PC-9 (cell line): ENCODE measurements around the gene LIPH. TPM values are rescaled to one million over a fixed set of nuclear protein-coding genes. Genes with fewer than 3 reads are reported as not detected.
"Not testable (repeated sequence)": the region's sequence is repeated elsewhere in the genome, so short reads cannot be mapped to it uniquely, and the experiment has no call there.

ENCODE experiments used
- BruUV-seq: library from RNA; stranded (reverse); fragments of 400-500 nt; replicated peaks from 2 replicates; lab custom pipeline; 2021; lab: Mats Ljungman, UMichigan
- CTCF ChIA-PET: fragments of 300-600 bp; sonication (Branson Sonifier 250); formaldehyde crosslinking; loops from one replicate; lab custom pipeline; 2022; ENCODE audit warnings: antibody characterized with exemption; lab: Charles Lee
- POLR2A ChIA-PET: fragments of 300-600 bp; sonication (Branson Sonifier 250); formaldehyde crosslinking; loops from one replicate; lab custom pipeline; 2022; ENCODE audit warnings: antibody characterized with exemption; ENCODE audit not compliant: unreplicated experiment; lab: Charles Lee
- DNase-seq, 2 experiments: peaks; one replicate each; pipeline versions ENCODE4 v3.0.0 to v3.0.0-alpha.2; 2015 to 2022; ENCODE audit warnings: mixed read lengths in 1 of 2
- H2AFZ ChIP-seq: fragments of 200-600 bp; sonication (generic); 2 replicates; pipeline ENCODE4 v1.8.1; 2017; ENCODE audit warnings: antibody characterized with exemption
- H3F3A ChIP-seq: fragments of 200-600 bp; sonication (generic); 2 replicates; pipeline ENCODE4 v1.8.1; 2017; ENCODE audit warnings: antibody characterized with exemption, mild to moderate bottlenecking, low read depth; ENCODE audit not compliant: insufficient read depth
- H3K27ac ChIP-seq: fragments of 200-600 bp; sonication (generic); 2 replicates; pipeline ENCODE4 v1.6.1; 2016; ENCODE audit warnings: mixed run types
- H3K27me3 ChIP-seq: fragments of 200-600 bp; sonication (generic); 2 replicates; pipeline ENCODE4 v1.6.1; 2016; ENCODE audit warnings: low read depth, mixed run types; ENCODE audit not compliant: insufficient read depth
- H3K36me3 ChIP-seq: fragments of 200-600 bp; sonication (generic); 2 replicates; pipeline ENCODE4 v1.6.1; 2016; ENCODE audit warnings: low read depth, mixed run types
- H3K4me1 ChIP-seq: fragments of 200-600 bp; sonication (generic); replicated peaks from 2 replicates; pipeline ENCODE4 v1.6.1; 2016; ENCODE audit warnings: mixed run types; ENCODE audit not compliant: insufficient read depth
- H3K4me2 ChIP-seq: fragments of 200-600 bp; sonication (generic); 2 replicates; pipeline ENCODE4 v1.6.1; 2017; ENCODE audit warnings: mixed run types
- H3K4me3 ChIP-seq: fragments of 200-600 bp; sonication (generic); 2 replicates; pipeline ENCODE4 v1.6.1; 2016; ENCODE audit warnings: mixed run types
- H3K79me2 ChIP-seq: fragments of 200-600 bp; sonication (generic); 2 replicates; pipeline ENCODE4 v1.6.1; 2017; ENCODE audit warnings: low read depth, mixed run types
- H3K9me2 ChIP-seq: fragments of 200-600 bp; sonication (generic); 2 replicates; pipeline ENCODE4 v1.8.1; 2017; ENCODE audit warnings: mild to moderate bottlenecking; ENCODE audit not compliant: insufficient read depth
- H3K9me3 ChIP-seq: fragments of 200-600 bp; sonication (generic); 2 replicates; pipeline ENCODE4 v1.8.1; 2016; ENCODE audit warnings: low read depth; ENCODE audit not compliant: insufficient read depth
- H4K20me1 ChIP-seq: fragments of 200-600 bp; sonication (generic); 2 replicates; pipeline ENCODE4 v1.8.1; 2017; ENCODE audit not compliant: insufficient read depth
- EZH2 ChIP-seq: fragments of 200-600 bp; sonication (generic); IDR thresholded peaks from 2 replicates; pipeline ENCODE4 v1.8.0; 2017; ENCODE audit warnings: antibody characterized with exemption, low read depth
- intact Hi-C: fragments of 100-400 bp; cut with micrococcal nuclease; formaldehyde crosslinking; loops from one replicate; pipeline ENCODE4 v1.10.0; 2022; ENCODE audit not compliant: unreplicated experiment
- total RNA-seq: library from RNA; stranded (reverse); gene quantifications from 2 replicates; pipeline ENCODE4 v1.2.3, GENCODE V29; 2021
- TF ChIP-seq, protein P1 (sequence below): fragments of 200-600 bp; sonication (generic); conservative IDR thresholded peaks from 2 replicates; pipeline ENCODE4 v1.6.1; 2017; ENCODE audit warnings: mixed run types, antibody characterized with exemption, mild to moderate bottlenecking, moderate library complexity

Gene LIPH
- total RNA-seq, 1 experiment from 2014 or later, result 44.7 TPM

- Histone ChIP-seq H3K9me2 (no peaks in the 10 kb centered on the region), H3K9me3 (no peaks in the 10 kb centered on the region), H4K20me1 (no peaks in the 10 kb centered on the region), H3K36me3 (peaks cover 12% of the 10 kb centered on the region; the same call in 1 of the 2 replicates), H3K4me1 (no peaks in the 10 kb centered on the region), H3K79me2 (no peaks in the 10 kb centered on the region), H3K4me3 (no peak overlapping the region), H3K27ac (no peak overlapping the region), H3F3A (peaks cover 3% of the 10 kb centered on the region; the same call in 1 of the 2 replicates), H3K27me3 (no peaks in the 10 kb centered on the region), H3K4me2 (no peak overlapping the region), H2AFZ (no peak overlapping the region)
- DNase-seq, result no peak
- TF ChIP-seq, protein P1, sequence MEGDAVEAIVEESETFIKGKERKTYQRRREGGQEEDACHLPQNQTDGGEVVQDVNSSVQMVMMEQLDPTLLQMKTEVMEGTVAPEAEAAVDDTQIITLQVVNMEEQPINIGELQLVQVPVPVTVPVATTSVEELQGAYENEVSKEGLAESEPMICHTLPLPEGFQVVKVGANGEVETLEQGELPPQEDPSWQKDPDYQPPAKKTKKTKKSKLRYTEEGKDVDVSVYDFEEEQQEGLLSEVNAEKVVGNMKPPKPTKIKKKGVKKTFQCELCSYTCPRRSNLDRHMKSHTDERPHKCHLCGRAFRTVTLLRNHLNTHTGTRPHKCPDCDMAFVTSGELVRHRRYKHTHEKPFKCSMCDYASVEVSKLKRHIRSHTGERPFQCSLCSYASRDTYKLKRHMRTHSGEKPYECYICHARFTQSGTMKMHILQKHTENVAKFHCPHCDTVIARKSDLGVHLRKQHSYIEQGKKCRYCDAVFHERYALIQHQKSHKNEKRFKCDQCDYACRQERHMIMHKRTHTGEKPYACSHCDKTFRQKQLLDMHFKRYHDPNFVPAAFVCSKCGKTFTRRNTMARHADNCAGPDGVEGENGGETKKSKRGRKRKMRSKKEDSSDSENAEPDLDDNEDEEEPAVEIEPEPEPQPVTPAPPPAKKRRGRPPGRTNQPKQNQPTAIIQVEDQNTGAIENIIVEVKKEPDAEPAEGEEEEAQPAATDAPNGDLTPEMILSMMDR, result no peak
- TF ChIP-seq EZH2, result no peak
- BruUV-seq, result no TSS peak
- CTCF ChIA-PET, result no interaction called here
- POLR2A ChIA-PET, result interaction anchor here (0.8 kb wide), 1 partner anchor 78 kb away, joined by 4 read pairs; no protein-coding TSS in a partner anchor
- intact Hi-C loops, result no loop called here
Measured at GRCh38 chr3:185484296-185484695, 68.1 kb downstream of the LIPH start.

DNA sequence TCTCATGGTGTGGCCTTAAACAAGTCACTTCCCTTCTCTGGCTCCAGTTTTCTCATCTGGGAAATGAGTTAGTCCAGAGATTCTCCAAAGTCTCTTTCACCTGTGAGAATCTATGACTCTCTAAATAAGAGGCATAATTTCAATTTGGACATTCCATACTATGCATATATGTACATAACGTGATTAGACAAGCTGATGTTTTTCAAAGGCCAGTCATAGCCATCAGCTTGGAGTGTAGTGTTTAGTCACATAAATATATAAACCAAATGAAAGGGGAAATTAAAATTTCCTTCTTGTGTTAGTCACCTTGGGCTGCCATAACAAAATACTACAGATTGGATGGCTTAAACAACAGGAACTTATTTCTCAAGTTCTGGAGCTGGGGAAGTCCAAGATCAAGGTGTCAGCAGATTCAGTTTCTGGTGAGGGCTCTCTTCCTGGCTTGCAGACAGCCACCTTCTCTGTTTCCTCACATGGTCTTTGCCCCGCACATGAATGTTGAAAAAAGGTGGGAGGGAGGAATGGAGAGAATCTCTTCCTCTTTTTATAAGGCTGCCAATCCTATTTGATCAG lies 72.9 kb downstream of the LIPH start:
- no peak for DNase-seq
- Histone ChIP-seq H3K79me2 (no peaks in the 10 kb centered on the region), H3K4me2 (no peak overlapping the region), H3K9me3 (no peaks in the 10 kb centered on the region), H4K20me1 (no peaks in the 10 kb centered on the region), H2AFZ (no peak overlapping the region), H3K4me1 (no peaks in the 10 kb centered on the region), H3K36me3 (peaks cover 4% of the 10 kb centered on the region; the same call in 1 of the 2 replicates), H3F3A (no peaks in the 10 kb centered on the region), H3K9me2 (no peaks in the 10 kb centered on the region), H3K27me3 (no peaks in the 10 kb centered on the region), H3K27ac (no peak overlapping the region), H3K4me3 (no peak overlapping the region)
- ChIA-PET POLR2A (interaction anchor here (0.8 kb wide), 1 partner anchor 267 kb away, joined by 17 read pairs; no protein-coding TSS in a partner anchor), CTCF (interaction anchor here (0.6 kb wide), 1 partner anchor 57 kb away, joined by 3 read pairs; no protein-coding TSS in a partner anchor)
- no TSS peak for BruUV-seq
- intact Hi-C loops, result no loop called here
- TF ChIP-seq EZH2, result no peak
- TF ChIP-seq, protein P1, result no peak

DNA sequence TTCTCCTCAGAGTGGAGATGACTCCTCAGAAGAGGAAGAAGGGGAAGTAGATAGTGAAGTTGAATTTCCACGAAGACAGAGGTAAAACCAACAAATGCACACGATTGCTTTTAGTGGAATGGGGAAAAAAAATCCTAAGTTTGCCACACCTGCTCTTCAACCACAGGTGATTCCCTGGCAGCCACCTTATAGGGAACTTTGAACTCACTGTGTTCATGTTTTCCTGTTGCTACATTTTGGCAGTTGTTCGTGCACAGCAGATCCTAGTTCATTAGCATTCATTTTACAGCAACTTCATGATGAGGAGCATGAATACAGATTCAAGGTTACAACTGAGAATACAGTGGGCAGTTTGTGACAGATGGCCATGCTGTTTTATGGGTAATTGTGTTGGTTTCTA lies 75.1 kb downstream of the LIPH start:
- CTCF ChIA-PET, result no interaction called here

DNA sequence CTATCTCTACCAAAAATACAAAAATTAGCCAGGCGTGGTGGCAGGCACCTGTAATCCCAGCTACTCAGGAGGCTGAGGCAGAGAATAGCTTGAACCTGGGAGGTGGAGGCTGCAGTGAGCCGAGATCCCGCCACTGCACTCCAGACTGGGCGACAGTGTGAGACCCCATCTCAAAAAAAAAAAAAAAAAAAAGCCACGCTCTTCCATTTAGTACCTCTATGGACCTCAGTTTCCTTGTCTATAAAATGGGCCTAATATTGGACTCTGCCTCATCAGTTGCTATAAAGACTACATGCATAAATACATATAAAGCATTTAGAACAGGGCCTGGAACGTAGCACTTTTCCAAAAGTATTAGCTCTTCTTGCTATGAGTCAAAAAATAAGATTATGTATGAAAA lies 77.5 kb downstream of the LIPH start:
- H3K27me3 ChIP-seq, H3K36me3 ChIP-seq, H3K27ac ChIP-seq, H4K20me1 ChIP-seq, H3K4me1 ChIP-seq, H3K4me2 ChIP-seq, H3K4me3 ChIP-seq, DNase-seq, H3F3A ChIP-seq, intact Hi-C loops, BruUV-seq, H3K9me2 ChIP-seq, H2AFZ ChIP-seq, H3K9me3 ChIP-seq, CTCF ChIA-PET, H3K79me2 ChIP-seq: not testable (repeated sequence)
- POLR2A ChIA-PET, result interaction anchor here (0.6 kb wide), 1 partner anchor 349 kb away, joined by 7 read pairs; no protein-coding TSS in a partner anchor

More for the DNA sequence above, 75.1 kb downstream of the LIPH start:
- no peak overlapping the region for H3K27ac ChIP-seq
- no peak overlapping the region for H3K4me2 ChIP-seq
- DNase-seq, result no peak
- H3K9me3 ChIP-seq, result no peaks in the 10 kb centered on the region
- no peaks in the 10 kb centered on the region for H3F3A ChIP-seq
- no peaks in the 10 kb centered on the region for H3K36me3 ChIP-seq
- POLR2A ChIA-PET, result no interaction called here
- no peaks in the 10 kb centered on the region for H3K4me1 ChIP-seq
- H4K20me1 ChIP-seq, result no peaks in the 10 kb centered on the region
- H3K27me3 ChIP-seq, result no peaks in the 10 kb centered on the region
- TF ChIP-seq, protein P1, result no peak
- no peak for TF ChIP-seq EZH2
- H3K9me2 ChIP-seq, result no peaks in the 10 kb centered on the region
- intact Hi-C loops, result no loop called here
- no peak overlapping the region for H3K4me3 ChIP-seq
- H3K79me2 ChIP-seq, result no peaks in the 10 kb centered on the region
- no peak overlapping the region for H2AFZ ChIP-seq
- BruUV-seq, result no TSS peak
